ENCODE measurements around the gene CCL2. TPM values are rescaled to one million over a fixed set of nuclear protein-coding genes. Genes with fewer than 3 reads are reported as not detected.

CCL2 gene
- total RNA-seq, 1 donor from 2014 or later: 15.2 TPM

DNA sequence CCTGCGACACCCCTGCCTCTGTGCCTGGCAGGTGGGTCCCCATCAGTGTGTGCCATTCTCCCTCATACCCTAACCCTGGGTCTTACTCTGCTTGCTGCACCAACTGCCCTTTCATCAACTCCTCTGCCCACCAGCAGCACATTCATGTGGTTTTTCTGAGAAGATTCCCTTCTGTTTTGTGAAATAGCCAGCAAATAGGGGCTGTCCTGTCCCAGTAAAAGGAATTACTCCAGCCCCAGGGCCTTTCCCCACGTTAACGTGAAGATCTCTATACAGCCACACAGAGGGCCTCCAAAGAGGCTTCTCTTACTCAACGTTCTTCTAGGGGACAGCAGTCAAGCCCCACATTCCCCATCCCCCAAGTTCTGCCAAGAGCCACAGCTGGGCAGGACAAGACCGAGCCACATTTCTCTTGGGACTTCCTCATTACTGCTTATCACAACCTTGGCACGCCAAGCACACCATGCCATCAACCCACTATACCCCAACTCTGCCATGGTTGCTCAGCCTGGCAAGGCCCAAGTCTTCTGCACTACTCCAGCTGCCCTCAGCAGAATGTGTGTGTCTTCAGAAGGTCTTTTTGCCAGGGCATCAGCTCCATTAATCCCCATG lies 18.7 kb upstream of the CCL2 start:
- intact Hi-C loops (cut with DNase I): no loop called here

DNA sequence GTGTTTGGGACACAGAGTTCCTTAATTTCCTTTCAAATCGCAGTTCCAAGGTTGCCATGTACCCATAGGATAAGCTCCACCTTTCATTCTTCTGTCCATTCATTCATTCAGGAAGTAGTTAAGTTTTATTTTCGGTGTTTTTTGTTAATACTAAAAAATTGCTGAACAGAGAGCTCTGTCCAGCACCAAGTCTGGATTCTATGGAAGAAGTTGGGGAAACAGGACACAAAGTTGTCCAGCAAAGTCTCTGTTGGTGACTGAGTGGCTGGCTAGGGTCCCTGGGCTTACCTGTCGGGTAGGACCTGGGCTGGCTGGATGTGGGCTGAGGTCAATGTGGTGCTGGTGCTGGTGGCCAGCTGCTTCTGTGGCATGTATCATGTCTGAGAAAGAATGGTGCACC lies 17.6 kb upstream of the CCL2 start:
- TF ChIP-seq, protein P1, sequence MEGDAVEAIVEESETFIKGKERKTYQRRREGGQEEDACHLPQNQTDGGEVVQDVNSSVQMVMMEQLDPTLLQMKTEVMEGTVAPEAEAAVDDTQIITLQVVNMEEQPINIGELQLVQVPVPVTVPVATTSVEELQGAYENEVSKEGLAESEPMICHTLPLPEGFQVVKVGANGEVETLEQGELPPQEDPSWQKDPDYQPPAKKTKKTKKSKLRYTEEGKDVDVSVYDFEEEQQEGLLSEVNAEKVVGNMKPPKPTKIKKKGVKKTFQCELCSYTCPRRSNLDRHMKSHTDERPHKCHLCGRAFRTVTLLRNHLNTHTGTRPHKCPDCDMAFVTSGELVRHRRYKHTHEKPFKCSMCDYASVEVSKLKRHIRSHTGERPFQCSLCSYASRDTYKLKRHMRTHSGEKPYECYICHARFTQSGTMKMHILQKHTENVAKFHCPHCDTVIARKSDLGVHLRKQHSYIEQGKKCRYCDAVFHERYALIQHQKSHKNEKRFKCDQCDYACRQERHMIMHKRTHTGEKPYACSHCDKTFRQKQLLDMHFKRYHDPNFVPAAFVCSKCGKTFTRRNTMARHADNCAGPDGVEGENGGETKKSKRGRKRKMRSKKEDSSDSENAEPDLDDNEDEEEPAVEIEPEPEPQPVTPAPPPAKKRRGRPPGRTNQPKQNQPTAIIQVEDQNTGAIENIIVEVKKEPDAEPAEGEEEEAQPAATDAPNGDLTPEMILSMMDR (IDR thresholded peaks at IDR 0.05): no peak
- TF ChIP-seq POLR2A (IDR thresholded peaks at IDR 0.05) (no peak), POLR2AphosphoS5 (IDR thresholded peaks at IDR 0.05; ENCODE audit: insufficient read depth in 1 of 2, low read depth in 1 of 2) (no peak)
- Histone ChIP-seq H3K27ac (no peak overlapping the region), H3K4me3 (no peak overlapping the region), H3K9me3 (no peaks in the 10 kb centered on the region), H3K36me3 (no peaks in the 10 kb centered on the region), H3K4me1 (peaks cover 35% of the 10 kb centered on the region), H3K27me3 (no peaks in the 10 kb centered on the region)
- DNase-seq (ENCODE audit: extremely low spot score in 2 of 2): peak in 1 of 2 donors; percentile 69
- intact Hi-C loops (cut with DNase I): no loop called here

More for the DNA sequence above, 18.7 kb upstream of the CCL2 start:
- Histone ChIP-seq H3K27me3 (no peaks in the 10 kb centered on the region), H3K4me1 (peaks cover 35% of the 10 kb centered on the region), H3K9me3 (no peaks in the 10 kb centered on the region), H3K4me3 (no peak overlapping the region), H3K27ac (peak overlapping the region; percentile 55), H3K36me3 (no peaks in the 10 kb centered on the region)
- peak in 1 of 2 donors; percentile 74 for DNase-seq (ENCODE audit: extremely low spot score in 2 of 2)
- TF ChIP-seq, protein P1 (IDR thresholded peaks at IDR 0.05): no peak
- no peak for TF ChIP-seq POLR2A (IDR thresholded peaks at IDR 0.05)
- no peak for TF ChIP-seq POLR2AphosphoS5 (IDR thresholded peaks at IDR 0.05; ENCODE audit: insufficient read depth in 1 of 2, low read depth in 1 of 2)

DNA sequence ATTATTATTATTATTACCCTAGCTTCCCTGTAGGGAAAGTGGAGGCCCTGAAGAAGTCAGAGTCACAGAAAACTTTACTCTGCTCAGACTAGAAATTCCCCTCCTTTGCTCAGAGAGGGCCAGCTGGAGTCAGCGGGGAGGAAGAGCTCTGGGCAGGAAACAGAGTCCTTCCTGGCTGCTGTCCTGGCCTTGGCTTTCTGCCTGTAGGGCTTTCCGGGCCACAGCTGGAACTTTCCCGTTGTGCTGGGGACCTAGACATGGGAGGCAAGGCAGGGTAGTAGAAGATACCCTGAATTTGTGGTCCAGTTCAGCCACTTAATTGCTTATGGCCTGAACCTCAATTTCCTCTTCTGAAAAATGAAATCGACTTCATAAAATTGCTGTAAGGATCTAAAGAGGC lies 14.0 kb upstream of the CCL2 start:
- Histone ChIP-seq H3K27ac (no peak overlapping the region), H3K4me3 (no peak overlapping the region), H3K4me1 (peaks cover 10% of the 10 kb centered on the region), H3K36me3 (no peaks in the 10 kb centered on the region), H3K9me3 (no peaks in the 10 kb centered on the region), H3K27me3 (no peaks in the 10 kb centered on the region)
- intact Hi-C loops (cut with DNase I): no loop called here
- no peak for TF ChIP-seq POLR2A (IDR thresholded peaks at IDR 0.05)
- TF ChIP-seq POLR2AphosphoS5 (IDR thresholded peaks at IDR 0.05; ENCODE audit: insufficient read depth in 1 of 2, low read depth in 1 of 2): peak in 1 of 2 donors; percentile 16
- peak in 1 of 2 donors; percentile 87 for DNase-seq (ENCODE audit: extremely low spot score in 2 of 2)

DNA sequence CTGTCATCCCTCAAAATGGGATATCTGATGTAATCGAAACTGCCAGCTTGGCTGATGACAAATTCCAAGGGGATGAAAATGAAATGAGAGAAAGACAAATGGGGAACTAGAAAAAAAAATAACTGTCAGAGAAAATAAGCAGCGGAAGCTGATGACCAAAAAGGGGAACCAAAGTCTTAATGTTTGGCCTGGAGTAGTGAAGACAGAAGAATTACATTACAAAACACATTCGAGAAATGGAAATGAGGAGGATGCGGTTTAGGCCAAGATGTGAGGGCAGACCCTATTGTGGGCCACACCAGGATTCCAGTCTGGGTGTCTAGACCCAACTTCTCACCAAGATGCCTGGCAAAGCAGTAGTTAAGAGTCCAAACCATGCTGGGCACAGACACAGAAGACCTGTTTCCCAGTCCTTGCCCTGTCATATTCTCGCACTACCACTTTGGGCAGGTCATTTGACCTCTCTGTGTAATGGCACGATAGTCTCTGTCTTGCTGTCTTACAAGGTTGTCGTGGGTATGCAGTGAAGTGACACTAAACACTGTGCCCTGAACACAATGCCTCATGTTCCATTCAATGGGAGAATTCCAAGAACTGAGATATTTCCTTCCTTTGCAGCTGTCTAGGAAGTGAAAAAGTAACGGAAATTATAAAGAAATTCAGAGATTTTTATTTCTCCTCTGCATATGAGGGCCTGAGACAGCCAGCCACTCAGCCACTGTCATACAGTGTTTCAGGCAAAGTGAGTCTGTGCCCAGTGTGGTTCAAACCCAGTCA lies 12.3 kb upstream of the CCL2 start:
- Histone ChIP-seq H3K4me1 (peaks cover 11% of the 10 kb centered on the region), H3K36me3 (no peaks in the 10 kb centered on the region), H3K9me3 (no peaks in the 10 kb centered on the region), H3K27ac (no peak overlapping the region), H3K27me3 (no peaks in the 10 kb centered on the region), H3K4me3 (no peak overlapping the region)
- peak in 1 of 2 donors; percentile 46 for DNase-seq (ENCODE audit: extremely low spot score in 2 of 2)
- no peak for TF ChIP-seq POLR2AphosphoS5 (IDR thresholded peaks at IDR 0.05; ENCODE audit: insufficient read depth in 1 of 2, low read depth in 1 of 2)
- TF ChIP-seq POLR2A (IDR thresholded peaks at IDR 0.05): no peak
- TF ChIP-seq, protein P1 (IDR thresholded peaks at IDR 0.05): no peak
- intact Hi-C loops (cut with DNase I): no loop called here

GRCh38 chr17:34243364-34244320 lies 11.4 kb upstream of the CCL2 start:
- Histone ChIP-seq H3K4me1 (peaks cover 19% of the 10 kb centered on the region), H3K27me3 (no peaks in the 10 kb centered on the region), H3K36me3 (no peaks in the 10 kb centered on the region), H3K27ac (no peak overlapping the region), H3K4me3 (no peak overlapping the region), H3K9me3 (no peaks in the 10 kb centered on the region)
- DNase-seq (ENCODE audit: extremely low spot score in 2 of 2): peak in 1 of 2 donors; percentile 49
- TF ChIP-seq POLR2AphosphoS5 (IDR thresholded peaks at IDR 0.05; ENCODE audit: insufficient read depth in 1 of 2, low read depth in 1 of 2) (no peak), POLR2A (IDR thresholded peaks at IDR 0.05) (no peak)
- TF ChIP-seq, protein P1 (IDR thresholded peaks at IDR 0.05): no peak
- intact Hi-C loops (cut with DNase I): no loop called here

Measured in vagina (tissue), 2 donors.